IPS-20b (cell line): Measurements from ENCODE around the gene ACTRT2.

ENCODE experiments used
- H3K27ac ChIP-seq: one replicate; pipeline ENCODE4 v1.5.1; 2013; ENCODE audit warnings: low read length
- H3K27me3 ChIP-seq: 2 replicates; pipeline ENCODE4 v1.6.1; 2013; ENCODE audit warnings: mild to moderate bottlenecking, low read length, inconsistent platforms; ENCODE audit not compliant: insufficient read depth
- H3K36me3 ChIP-seq: 2 replicates; pipeline ENCODE4 v1.6.1; 2013; ENCODE audit warnings: low read depth, mild to moderate bottlenecking, inconsistent platforms, low read length, moderate library complexity; ENCODE audit not compliant: insufficient read depth
- H3K4me1 ChIP-seq: 2 replicates; pipeline ENCODE4 v1.6.1; 2013; ENCODE audit warnings: mild to moderate bottlenecking, control low read depth, inconsistent platforms, low read length, moderate library complexity; ENCODE audit not compliant: insufficient read depth
- H3K4me3 ChIP-seq: 2 replicates; pipeline ENCODE4 v1.5.1; 2013; ENCODE audit warnings: mild to moderate bottlenecking, low read length, inconsistent platforms
- H3K9ac ChIP-seq: 2 replicates; pipeline ENCODE4 v1.6.1; 2013; ENCODE audit warnings: low read depth, mild to moderate bottlenecking, inconsistent platforms, low read length, moderate library complexity
- H3K9me3 ChIP-seq: 2 replicates; pipeline ENCODE4 v1.6.1; 2013; ENCODE audit warnings: mild to moderate bottlenecking, low read depth, low read length, inconsistent platforms; ENCODE audit not compliant: insufficient read depth

The ACTRT2 gene

DNA sequence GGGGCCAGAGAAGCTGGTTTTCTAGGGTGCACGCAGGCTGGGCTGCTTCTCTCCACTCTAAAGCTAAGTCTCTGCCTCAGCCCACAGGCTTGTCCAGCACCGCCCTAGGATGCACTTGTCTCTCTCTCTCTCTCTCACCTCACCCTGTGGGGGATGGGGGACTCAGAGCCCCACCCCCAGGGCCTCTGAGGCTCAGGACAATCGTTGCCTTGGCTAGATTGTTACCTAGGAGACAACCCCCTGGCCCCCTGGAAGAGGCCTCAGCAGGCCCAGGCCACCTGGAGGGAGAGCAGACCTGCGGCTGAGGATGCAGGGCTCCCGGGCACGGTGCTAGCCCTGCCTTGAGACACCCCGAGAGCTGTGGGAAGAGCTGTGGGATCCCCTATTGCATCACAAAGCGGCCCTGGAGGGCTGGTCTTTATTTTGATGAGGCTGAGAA, at the start of gene ACTRT2:
ACTRT2 (plus strand) TSS at position 235 of the 439 bp plus-strand sequence. CDS start 220 bp downstream, outside the sequence.
- peaks cover 9% of the 10 kb centered on the region; the same call in 1 of the 2 replicates for H3K4me1 ChIP-seq
- H3K36me3 ChIP-seq, result no peaks in the 10 kb centered on the region
- H3K4me3 ChIP-seq, result no peak within 1 kb of the TSS
- 0 out of 2 replicates have a peak within 1 kb of the TSS, but pooled peaks have one; percentile 32 for H3K9ac ChIP-seq
- peaks cover 7% of the 10 kb centered on the region for H3K9me3 ChIP-seq
- H3K27ac ChIP-seq, result no peak within 1 kb of the TSS
- H3K27me3 ChIP-seq, result no peaks in the 10 kb centered on the region

DNA sequence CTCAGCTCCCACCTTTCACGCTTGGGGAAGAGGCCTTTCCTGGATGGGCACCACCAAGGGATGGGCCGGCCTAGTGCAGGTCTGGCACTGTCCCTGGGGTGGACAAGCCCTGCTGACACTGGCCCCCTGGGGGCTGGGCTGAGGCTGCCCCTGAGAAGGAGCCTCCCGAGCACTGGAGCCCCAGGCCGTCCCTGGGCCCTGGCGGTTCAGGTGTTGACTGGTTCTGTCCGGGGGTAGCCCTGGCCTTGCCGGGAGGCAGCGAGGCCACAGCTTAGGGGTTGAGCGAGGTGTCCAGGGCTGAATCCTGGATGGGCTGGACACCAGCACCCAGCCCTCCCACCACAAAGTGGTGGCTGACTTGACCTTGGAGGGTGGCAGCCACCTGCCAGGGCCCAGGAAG, 49.7 kb upstream of the ACTRT2 start:
- Histone ChIP-seq H3K27me3 (no peaks in the 10 kb centered on the region), H3K27ac (no peak overlapping the region), H3K9me3 (no peaks in the 10 kb centered on the region), H3K4me3 (no peak overlapping the region), H3K9ac (no peak overlapping the region), H3K4me1 (no peaks in the 10 kb centered on the region), H3K36me3 (no peaks in the 10 kb centered on the region)

DNA sequence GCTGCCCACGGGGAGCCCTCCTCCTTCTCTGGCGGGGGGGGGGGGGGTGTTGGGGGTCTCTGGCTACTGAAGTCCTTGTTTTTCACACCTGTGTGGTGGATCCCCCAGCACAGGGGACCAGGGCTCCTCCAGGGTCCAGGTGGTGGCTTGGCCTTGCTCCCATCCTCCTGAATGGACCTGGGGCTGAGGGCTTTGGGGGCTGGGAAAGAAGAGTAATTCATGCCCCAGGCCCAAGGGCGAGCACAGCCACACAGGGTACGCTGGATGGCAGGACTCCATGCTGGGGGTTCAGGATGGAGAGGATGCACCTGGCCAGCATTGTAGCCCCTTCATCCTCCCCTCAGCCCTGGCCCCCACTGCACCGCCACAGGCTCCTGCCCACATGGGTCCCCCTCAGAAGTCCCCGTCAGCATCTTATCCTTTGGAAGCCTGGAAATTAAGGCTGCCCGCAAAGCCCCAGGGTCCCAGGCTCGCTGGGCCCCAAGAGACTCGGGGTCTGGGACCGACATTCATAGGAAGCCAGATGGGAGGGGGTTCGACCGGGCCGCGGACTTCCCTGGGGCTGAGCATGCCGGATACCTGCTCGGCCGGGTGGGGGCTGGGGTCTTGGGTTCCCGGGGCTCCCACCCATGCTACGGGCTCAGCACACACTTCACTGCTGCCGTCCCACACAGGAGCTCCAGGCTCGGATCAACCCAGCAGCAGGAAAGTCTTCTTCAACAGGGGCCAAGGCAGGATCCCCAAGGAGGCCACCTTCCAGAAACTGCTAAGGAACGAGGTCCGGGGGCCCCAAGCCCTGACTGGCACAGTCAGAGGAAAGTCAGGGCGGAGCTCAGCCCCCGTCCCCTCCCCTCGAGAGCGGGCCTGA, 49.0 kb upstream of the ACTRT2 start:
- Histone ChIP-seq H3K27me3 (no peaks in the 10 kb centered on the region), H3K4me3 (no peak overlapping the region), H3K9ac (no peak overlapping the region), H3K36me3 (no peaks in the 10 kb centered on the region), H3K27ac (no peak overlapping the region), H3K4me1 (no peaks in the 10 kb centered on the region), H3K9me3 (no peaks in the 10 kb centered on the region)

DNA sequence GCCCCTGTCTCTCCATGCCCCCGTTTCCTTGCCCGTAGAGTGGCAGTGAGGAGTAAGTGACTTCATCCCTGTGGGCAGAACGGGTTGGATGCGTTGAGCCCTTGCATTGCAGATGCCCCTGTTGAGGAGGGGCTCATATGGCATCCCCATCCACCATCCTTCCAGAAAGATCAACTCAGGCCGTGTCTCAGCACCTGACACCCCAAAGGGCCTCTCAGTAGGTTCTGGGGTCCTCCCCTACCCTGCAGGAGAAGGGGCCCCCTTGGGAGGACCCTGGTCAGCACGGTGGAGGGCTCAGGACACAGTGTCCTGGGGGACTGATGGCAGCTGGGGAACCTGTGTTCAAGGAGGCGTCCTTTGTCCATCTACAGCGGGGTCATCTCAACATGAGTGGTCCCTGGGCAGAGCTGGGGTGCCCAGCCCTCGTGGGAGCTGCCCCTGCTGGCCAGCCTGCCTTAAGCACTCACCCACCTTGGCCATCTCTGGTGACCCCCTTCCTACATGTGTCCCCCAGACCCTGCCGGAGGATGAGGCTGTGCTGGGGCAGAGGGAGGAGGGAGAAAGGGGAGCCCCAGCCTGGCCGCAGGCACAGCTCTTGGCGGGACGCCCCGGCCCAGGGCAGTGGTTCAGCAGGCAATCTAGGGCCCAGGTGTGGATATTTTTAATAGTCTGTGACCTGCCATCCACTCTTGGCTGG, 48.2 kb upstream of the ACTRT2 start:
- Histone ChIP-seq H3K9ac (no peak overlapping the region), H3K4me1 (no peaks in the 10 kb centered on the region), H3K36me3 (no peaks in the 10 kb centered on the region), H3K4me3 (no peak overlapping the region), H3K27ac (no peak overlapping the region), H3K27me3 (no peaks in the 10 kb centered on the region), H3K9me3 (no peaks in the 10 kb centered on the region)

DNA sequence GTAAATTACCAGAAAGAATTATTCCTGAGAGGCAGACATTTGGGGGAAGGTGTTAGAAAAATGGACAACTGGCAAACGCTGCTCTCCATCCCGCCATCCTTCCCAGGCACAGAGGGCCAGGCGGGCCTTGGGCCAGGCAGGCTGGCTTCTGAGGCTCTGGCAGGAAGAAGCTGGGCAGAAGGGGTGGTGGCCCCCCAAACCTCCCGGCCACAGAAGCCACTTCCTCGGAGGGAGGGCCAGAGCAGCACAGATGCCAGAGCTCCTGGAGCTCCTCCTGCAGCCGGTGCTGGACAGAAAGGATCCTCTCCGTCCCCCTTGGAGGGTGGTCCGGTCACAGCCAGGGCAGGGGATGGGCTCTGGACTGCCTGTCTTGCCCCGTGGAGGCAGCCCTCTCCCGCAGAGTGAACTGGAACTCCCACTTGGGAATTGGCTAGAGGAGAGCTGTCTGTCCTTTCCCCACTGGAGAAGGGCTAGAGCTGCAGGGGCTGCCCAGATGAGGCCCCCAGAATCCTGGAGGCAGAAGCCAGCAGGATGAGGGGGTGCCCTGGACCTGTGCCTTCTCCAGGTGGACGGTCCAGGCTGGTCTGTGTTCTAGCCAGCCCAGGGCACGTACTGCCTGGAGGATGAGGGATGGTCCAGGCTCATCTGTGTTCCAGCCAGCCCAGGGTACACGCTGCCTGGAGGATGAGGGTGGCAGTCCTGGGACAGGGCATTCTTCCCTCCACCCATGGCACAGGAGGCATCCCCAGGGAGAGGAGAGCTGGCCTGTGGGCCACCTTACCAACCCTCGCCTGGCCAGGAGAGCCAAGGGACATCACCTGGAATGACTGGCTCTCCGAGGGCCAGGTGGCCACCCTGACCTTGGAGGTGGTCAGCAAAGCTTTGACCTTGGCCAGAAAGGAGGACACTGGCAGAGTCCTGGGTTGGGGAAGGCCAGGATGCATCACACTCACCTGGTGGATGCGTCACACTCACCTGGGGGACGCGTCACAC, 47.4 kb upstream of the ACTRT2 start:
- no peak overlapping the region for H3K9ac ChIP-seq
- no peak overlapping the region for H3K4me3 ChIP-seq
- H3K36me3 ChIP-seq, result no peaks in the 10 kb centered on the region
- no peak overlapping the region for H3K27ac ChIP-seq
- no peaks in the 10 kb centered on the region for H3K27me3 ChIP-seq
- H3K9me3 ChIP-seq, result no peaks in the 10 kb centered on the region
- no peaks in the 10 kb centered on the region for H3K4me1 ChIP-seq

DNA sequence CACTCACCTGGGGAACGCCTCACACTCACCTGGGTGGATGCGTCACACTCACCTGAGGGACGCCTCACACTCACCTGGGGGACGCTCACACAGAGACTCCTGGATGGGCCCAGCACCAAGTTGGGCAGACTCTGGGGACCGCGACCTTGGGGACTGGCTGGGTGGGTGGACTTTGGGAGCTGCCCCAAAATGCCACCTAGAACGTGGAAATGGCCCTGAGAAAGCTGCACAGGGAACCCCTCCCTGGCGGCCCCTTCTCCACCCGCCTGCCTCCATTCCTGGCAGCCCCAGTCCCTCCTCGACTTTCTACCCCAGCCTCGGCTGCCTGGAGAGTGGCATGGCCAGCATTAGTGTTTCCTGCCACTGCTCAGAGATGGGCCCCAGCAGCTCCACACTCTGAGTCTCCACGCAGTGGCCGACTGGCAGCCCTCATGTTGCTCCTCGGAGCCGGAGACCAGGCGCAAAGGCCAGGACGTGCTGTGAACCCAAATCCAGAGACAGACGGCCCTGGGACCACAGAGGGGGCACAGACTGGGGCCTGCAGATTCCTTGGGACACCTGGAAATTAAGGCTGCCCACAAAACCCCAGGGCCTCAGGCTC, 46.5 kb upstream of the ACTRT2 start:
- Histone ChIP-seq H3K4me1 (no peaks in the 10 kb centered on the region), H3K27me3 (no peaks in the 10 kb centered on the region), H3K9me3 (no peaks in the 10 kb centered on the region), H3K4me3 (no peak overlapping the region), H3K36me3 (no peaks in the 10 kb centered on the region), H3K27ac (no peak overlapping the region), H3K9ac (no peak overlapping the region)

DNA sequence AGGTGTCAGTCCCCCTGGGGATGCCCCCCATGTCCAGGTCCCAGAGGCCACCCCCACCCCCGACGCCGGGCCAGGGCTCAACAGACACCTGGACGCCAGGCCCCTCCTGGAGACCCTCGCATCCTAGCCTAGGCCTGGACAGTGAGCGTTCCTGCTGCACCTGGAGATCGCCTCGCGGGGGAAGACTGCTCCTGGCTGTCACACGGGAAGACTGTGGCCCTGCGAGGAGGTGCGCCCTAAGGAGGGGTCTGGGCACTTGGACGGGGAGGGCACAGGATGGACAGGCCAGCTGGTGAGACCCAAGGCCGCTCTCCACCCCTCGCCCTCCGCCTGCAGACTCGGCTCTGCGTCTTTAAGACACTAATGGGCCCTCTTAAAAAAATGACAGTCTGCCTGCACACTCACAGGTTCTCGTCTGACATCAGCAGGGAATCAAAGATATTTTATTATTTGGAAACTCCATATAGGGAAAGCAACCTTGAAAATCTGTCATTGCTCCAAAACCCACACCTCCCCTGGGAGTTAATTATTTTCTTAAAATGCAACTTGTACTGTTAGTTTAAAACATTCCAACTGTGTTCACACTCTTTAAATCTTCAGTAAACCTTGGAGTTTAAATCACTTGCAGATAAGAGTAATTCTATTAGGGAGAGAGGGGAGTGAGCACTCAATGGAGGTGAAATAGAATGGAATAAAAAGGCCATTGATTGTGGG, 45.6 kb upstream of the ACTRT2 start:
- Histone ChIP-seq H3K9ac (no peak overlapping the region), H3K9me3 (no peaks in the 10 kb centered on the region), H3K27ac (no peak overlapping the region), H3K4me3 (no peak overlapping the region), H3K4me1 (no peaks in the 10 kb centered on the region), H3K27me3 (no peaks in the 10 kb centered on the region), H3K36me3 (no peaks in the 10 kb centered on the region)

DNA sequence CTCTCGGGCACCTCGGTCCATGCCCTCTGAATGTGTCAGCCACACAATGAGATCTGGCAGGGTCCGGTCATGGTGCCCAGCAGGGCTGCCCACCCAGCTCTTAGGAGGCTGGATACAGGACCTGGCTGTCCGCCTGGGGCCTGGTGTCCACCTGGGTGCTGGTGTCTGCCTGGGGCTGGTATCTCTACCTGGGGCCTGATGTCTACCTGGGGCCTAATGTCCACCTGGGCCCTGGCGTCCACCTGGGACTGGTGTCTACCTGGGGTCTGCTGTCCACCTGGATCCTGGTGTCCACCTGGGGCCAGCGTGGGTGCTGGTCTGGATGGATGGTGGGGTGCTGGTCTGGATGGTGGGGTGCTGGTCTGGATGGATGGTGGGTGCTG, 45.1 kb upstream of the ACTRT2 start:
- no peaks in the 10 kb centered on the region for H3K27me3 ChIP-seq
- H3K9me3 ChIP-seq, result no peaks in the 10 kb centered on the region
- H3K4me3 ChIP-seq, result no peak overlapping the region
- H3K27ac ChIP-seq, result no peak overlapping the region
- H3K9ac ChIP-seq, result no peak overlapping the region
- no peaks in the 10 kb centered on the region for H3K36me3 ChIP-seq
- no peaks in the 10 kb centered on the region for H3K4me1 ChIP-seq

DNA sequence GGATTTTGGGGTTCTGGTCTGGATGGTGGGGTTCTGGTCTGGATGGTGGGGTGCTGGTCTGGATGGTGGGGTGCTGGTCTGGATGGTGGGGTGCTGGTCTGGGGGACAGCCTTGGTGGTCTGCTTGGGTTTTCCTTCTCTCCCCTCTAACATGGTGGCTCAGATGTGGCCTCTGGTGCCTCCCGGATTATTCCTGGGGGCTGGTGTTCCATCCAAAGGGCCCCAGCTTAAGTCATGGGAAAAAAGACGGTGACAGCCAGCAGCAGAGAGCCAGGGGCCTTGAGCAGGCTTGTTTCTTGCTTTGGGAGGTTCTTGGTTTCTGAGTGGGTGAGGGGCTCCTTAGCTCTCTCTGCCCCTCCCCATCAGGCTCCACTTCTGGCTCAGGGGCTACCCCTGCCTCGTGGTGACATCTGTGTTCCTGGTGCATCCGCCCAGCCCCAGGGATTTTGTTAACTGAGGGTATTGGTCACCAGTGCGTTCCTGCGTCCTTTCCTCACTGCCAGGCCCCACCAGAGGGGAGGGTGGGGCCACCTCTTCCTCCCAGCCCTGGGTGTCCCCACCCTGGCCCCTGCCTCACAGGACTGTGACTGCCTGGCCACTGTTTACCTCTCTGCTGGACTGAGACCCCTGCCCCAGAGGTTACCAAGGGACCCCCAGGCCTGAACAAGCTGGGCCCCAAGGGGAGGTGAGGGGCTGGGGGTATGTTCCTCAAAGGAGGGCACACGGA, 43.2 kb upstream of the ACTRT2 start:
- no peak overlapping the region for H3K9ac ChIP-seq
- H3K27me3 ChIP-seq, result no peaks in the 10 kb centered on the region

DNA sequence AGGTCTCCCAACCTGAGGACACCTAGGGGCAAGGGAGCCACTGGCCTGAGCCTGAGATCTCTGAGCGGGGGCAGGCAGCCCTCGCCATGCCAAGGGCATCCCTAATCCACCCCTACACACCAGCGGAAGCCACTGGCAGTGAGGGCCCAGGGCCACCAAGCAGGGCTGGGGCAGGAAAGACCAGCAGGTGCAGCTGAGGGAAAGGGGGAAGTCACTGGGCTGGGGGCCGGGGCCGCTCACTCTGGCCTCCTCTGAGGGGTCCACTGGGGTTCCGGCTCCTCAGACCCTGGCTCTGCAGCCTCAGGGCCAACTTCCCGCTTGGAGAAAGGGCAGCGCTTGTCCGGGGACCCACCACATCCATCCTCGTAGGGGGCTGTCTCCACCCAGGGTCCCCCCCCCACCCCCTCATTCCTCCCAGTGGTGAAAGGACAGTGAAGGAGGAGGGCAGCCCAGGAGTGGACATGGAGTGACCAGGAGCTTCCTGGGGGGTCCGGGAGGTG, 42.5 kb upstream of the ACTRT2 start:
- H3K9ac ChIP-seq, result no peak overlapping the region
- no peaks in the 10 kb centered on the region for H3K27me3 ChIP-seq
- no peaks in the 10 kb centered on the region for H3K36me3 ChIP-seq
- H3K27ac ChIP-seq, result no peak overlapping the region
- H3K4me1 ChIP-seq, result no peaks in the 10 kb centered on the region
- H3K9me3 ChIP-seq, result no peaks in the 10 kb centered on the region
- no peak overlapping the region for H3K4me3 ChIP-seq

More for the DNA sequence above, 43.2 kb upstream of the ACTRT2 start:
- Histone ChIP-seq H3K4me3 (no peak overlapping the region), H3K4me1 (no peaks in the 10 kb centered on the region), H3K27ac (no peak overlapping the region), H3K36me3 (no peaks in the 10 kb centered on the region), H3K9me3 (no peaks in the 10 kb centered on the region)
